Measurements from ENCODE around the gene CST7. TPM values are rescaled to one million over a fixed set of nuclear protein-coding genes. Genes with fewer than 3 reads are reported as not detected.
A peak's percentile ranks its signal among the peaks of the same experiment; 100 is the strongest.

Gene CST7
- total and polyA plus RNA-seq, 2 of the 13 experiments (the other 11 are each of a cell fraction or from before 2014, with no cell fraction given): not detected

DNA sequence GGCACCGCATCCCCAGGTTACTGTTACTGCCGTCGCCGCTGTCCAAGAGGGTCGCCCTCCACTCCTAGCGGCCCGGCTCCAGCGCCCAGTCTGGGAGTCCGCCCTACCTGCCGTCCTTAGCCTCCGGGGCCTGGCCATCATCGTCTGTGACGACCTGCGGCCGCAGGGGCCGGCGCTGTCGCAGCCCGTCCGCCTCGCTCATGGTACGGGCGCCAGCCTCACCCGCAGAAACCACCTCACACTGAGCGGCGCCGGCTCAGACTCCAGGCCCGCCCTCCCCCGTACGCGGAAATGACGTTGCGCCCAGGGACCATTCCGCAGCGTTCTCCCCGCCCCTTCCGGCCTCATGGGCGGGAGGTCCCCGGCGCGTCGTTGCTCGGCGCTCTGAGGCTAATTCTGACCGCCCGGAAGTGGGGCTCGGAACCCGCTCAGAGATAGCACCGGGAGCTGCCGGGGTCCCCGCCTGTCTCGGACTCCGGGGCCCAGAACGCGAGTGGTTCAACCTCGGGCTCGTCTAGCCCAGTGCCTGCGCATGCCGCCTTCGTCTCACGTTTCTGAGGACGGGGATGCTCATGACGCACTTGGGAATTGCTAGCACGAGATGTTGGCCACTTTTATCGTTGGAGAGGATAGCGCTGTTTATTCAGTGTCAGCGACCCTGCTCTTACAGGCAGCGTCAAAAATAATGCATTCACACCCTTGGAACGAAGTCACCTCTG lies 43.6 kb downstream of the CST7 start, which contains the start of gene APMAP (continued):
- TF ChIP-seq ZNF616 (CRISPR knock-in tag; IDR thresholded peaks at IDR 0.05; ENCODE audit: low read depth) (peak; percentile 80; the same call in 1 of the 2 replicates), ARNT (IDR thresholded peaks at IDR 0.05) (no peak), KDM1A (CRISPR knock-in tag; IDR thresholded peaks at IDR 0.05) (peak; percentile 15; the same call in 1 of the 2 replicates), MZF1 (CRISPR knock-in tag; IDR thresholded peaks at IDR 0.05; ENCODE audit: borderline replicate concordance) (peak; percentile 97; the same call in 1 of the 2 replicates), SAP130 (CRISPR knock-in tag; IDR thresholded peaks at IDR 0.05; ENCODE audit: low read depth) (peak; percentile 98), HNF4A (CRISPR knock-in tag; IDR thresholded peaks at IDR 0.05) (peak; percentile 70), NR3C1 (CRISPR knock-in tag; IDR thresholded peaks at IDR 0.05) (no peak), ZNF678 (CRISPR knock-in tag; IDR thresholded peaks at IDR 0.05) (peak; percentile 80), ZMYM4 (CRISPR knock-in tag; IDR thresholded peaks at IDR 0.05) (peak; percentile 98), ZNF713 (CRISPR knock-in tag; IDR thresholded peaks at IDR 0.05) (peak; percentile 92; the same call in 1 of the 2 replicates), NFE2L1 (CRISPR knock-in tag; IDR thresholded peaks at IDR 0.05; ENCODE audit: borderline replicate concordance) (0 out of 2 replicates have a peak, but pooled peaks have one; percentile 22), NONO (IDR thresholded peaks at IDR 0.05) (no peak), NONO (CRISPR knock-in tag; conservative IDR thresholded peaks at IDR 0.05) (peak; percentile 90; the same call in 1 of the 2 replicates), SRY (CRISPR knock-in tag; IDR thresholded peaks at IDR 0.05) (peak; percentile 94), NPAS2 (CRISPR knock-in tag; IDR thresholded peaks at IDR 0.05; ENCODE audit: borderline replicate concordance) (no peak)
- TF ChIP-seq, protein P1, sequence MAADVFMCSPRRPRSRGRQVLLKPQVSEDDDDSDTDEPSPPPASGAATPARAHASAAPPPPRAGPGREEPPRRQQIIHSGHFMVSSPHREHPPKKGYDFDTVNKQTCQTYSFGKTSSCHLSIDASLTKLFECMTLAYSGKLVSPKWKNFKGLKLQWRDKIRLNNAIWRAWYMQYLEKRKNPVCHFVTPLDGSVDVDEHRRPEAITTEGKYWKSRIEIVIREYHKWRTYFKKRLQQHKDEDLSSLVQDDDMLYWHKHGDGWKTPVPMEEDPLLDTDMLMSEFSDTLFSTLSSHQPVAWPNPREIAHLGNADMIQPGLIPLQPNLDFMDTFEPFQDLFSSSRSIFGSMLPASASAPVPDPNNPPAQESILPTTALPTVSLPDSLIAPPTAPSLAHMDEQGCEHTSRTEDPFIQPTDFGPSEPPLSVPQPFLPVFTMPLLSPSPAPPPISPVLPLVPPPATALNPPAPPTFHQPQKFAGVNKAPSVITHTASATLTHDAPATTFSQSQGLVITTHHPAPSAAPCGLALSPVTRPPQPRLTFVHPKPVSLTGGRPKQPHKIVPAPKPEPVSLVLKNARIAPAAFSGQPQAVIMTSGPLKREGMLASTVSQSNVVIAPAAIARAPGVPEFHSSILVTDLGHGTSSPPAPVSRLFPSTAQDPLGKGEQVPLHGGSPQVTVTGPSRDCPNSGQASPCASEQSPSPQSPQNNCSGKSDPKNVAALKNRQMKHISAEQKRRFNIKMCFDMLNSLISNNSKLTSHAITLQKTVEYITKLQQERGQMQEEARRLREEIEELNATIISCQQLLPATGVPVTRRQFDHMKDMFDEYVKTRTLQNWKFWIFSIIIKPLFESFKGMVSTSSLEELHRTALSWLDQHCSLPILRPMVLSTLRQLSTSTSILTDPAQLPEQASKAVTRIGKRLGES (CRISPR knock-in tag; IDR thresholded peaks at IDR 0.05; ENCODE audit: borderline replicate concordance): peak; percentile 65
- TF ChIP-seq, protein P2, sequence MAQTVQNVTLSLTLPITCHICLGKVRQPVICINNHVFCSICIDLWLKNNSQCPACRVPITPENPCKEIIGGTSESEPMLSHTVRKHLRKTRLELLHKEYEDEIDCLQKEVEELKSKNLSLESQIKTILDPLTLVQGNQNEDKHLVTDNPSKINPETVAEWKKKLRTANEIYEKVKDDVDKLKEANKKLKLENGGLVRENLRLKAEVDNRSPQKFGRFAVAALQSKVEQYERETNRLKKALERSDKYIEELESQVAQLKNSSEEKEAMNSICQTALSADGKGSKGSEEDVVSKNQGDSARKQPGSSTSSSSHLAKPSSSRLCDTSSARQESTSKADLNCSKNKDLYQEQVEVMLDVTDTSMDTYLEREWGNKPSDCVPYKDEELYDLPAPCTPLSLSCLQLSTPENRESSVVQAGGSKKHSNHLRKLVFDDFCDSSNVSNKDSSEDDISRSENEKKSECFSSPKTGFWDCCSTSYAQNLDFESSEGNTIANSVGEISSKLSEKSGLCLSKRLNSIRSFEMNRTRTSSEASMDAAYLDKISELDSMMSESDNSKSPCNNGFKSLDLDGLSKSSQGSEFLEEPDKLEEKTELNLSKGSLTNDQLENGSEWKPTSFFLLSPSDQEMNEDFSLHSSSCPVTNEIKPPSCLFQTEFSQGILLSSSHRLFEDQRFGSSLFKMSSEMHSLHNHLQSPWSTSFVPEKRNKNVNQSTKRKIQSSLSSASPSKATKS (CRISPR knock-in tag; IDR thresholded peaks at IDR 0.05): peak; percentile 73; the same call in 1 of the 2 replicates
- TF ChIP-seq, protein P3, sequence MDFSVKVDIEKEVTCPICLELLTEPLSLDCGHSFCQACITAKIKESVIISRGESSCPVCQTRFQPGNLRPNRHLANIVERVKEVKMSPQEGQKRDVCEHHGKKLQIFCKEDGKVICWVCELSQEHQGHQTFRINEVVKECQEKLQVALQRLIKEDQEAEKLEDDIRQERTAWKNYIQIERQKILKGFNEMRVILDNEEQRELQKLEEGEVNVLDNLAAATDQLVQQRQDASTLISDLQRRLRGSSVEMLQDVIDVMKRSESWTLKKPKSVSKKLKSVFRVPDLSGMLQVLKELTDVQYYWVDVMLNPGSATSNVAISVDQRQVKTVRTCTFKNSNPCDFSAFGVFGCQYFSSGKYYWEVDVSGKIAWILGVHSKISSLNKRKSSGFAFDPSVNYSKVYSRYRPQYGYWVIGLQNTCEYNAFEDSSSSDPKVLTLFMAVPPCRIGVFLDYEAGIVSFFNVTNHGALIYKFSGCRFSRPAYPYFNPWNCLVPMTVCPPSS (IDR thresholded peaks at IDR 0.05): no peak
- TF ChIP-seq, protein P4, sequence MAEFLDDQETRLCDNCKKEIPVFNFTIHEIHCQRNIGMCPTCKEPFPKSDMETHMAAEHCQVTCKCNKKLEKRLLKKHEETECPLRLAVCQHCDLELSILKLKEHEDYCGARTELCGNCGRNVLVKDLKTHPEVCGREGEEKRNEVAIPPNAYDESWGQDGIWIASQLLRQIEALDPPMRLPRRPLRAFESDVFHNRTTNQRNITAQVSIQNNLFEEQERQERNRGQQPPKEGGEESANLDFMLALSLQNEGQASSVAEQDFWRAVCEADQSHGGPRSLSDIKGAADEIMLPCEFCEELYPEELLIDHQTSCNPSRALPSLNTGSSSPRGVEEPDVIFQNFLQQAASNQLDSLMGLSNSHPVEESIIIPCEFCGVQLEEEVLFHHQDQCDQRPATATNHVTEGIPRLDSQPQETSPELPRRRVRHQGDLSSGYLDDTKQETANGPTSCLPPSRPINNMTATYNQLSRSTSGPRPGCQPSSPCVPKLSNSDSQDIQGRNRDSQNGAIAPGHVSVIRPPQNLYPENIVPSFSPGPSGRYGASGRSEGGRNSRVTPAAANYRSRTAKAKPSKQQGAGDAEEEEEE (CRISPR knock-in tag; IDR thresholded peaks at IDR 0.05; ENCODE audit: borderline replicate concordance): peak; percentile 85; the same call in 1 of the 2 replicates
- TF ChIP-seq, protein P5, sequence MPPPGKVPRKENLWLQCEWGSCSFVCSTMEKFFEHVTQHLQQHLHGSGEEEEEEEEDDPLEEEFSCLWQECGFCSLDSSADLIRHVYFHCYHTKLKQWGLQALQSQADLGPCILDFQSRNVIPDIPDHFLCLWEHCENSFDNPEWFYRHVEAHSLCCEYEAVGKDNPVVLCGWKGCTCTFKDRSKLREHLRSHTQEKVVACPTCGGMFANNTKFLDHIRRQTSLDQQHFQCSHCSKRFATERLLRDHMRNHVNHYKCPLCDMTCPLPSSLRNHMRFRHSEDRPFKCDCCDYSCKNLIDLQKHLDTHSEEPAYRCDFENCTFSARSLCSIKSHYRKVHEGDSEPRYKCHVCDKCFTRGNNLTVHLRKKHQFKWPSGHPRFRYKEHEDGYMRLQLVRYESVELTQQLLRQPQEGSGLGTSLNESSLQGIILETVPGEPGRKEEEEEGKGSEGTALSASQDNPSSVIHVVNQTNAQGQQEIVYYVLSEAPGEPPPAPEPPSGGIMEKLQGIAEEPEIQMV (CRISPR knock-in tag; IDR thresholded peaks at IDR 0.05; ENCODE audit: low read depth): peak; percentile 59; the same call in 1 of the 2 replicates

Data from HepG2 (cell line).